GM12878 (cell line): Measurements from ENCODE around the gene RIN2. TPM values are rescaled to one million over a fixed set of nuclear protein-coding genes. Genes with fewer than 3 reads are reported as not detected.
A peak's percentile ranks its signal among the peaks of the same experiment; 100 is the strongest.

Experiments
- ATAC-seq: fragments of 200-7000 bp; cut with Tn5 transposase; 3 replicates; pipeline ENCODE4 v1.9.1; 2020; ENCODE audit warnings: mild to moderate bottlenecking, moderate library complexity
- BruUV-seq: library from RNA; stranded (reverse); fragments of 400-500 nt; replicated peaks from 2 replicates; lab custom pipeline; 2021; lab: Mats Ljungman, UMichigan
- CTCF ChIA-PET: fragments of 300-600 bp; sonication (Branson Sonifier 250); formaldehyde crosslinking; extraction: SDS; loops from one replicate; lab custom pipeline; 2021; ENCODE audit warnings: inconsistent platforms; lab: Yijun Ruan, JAX
- POLR2A ChIA-PET: fragments of 350-600 bp; formaldehyde crosslinking; extraction: SDS; loops from one replicate; lab custom pipeline; 2021; ENCODE audit warnings: inconsistent platforms; lab: Charles Lee
- RAD21 ChIA-PET: fragments of 300-600 bp; sonication (Branson Sonifier 250); formaldehyde crosslinking; loops from one replicate; lab custom pipeline; 2023; ENCODE audit warnings: antibody characterized with exemption; ENCODE audit not compliant: unreplicated experiment; lab: Charles Lee
- SMC1A ChIA-PET: fragments of 300-600 bp; sonication (Branson Sonifier 250); formaldehyde crosslinking; loops from one replicate; lab custom pipeline; 2023; ENCODE audit not compliant: unreplicated experiment, uncharacterized antibody; lab: Charles Lee
- DNase-seq: peaks from one replicate; pipeline ENCODE4 v3.0.0-alpha.2; 2011; ENCODE audit warnings: low read depth, low spot score
- FAIRE-seq: peaks from 3 replicates; lab custom pipeline; 2011; peaks lifted over from hg19 to GRCh38; lab: Jason Lieb, UNC
- H2AFZ ChIP-seq: 2 replicates; pipeline ENCODE4 v1.6.0; 2011; ENCODE audit warnings: low read depth, low read length, control low read depth; ENCODE audit not compliant: control insufficient read depth
- H3K27ac ChIP-seq: 2 replicates; pipeline ENCODE4 v1.5.1; 2011; ENCODE audit warnings: control low read depth; ENCODE audit not compliant: control insufficient read depth, insufficient read depth
- H3K27me3 ChIP-seq, 2 experiments: replicated peaks in 1 of 2; 2 replicates each; pipeline versions ENCODE4 v1.6.0 to v1.6.1; 2011; ENCODE audit warnings: low read length in 1 of 2; ENCODE audit not compliant: control insufficient read depth in 2 of 2, insufficient read depth in 2 of 2
- H3K36me3 ChIP-seq, 2 experiments: 2 replicates each; pipeline ENCODE4 v1.5.1; 2011; ENCODE audit warnings: low read length in 1 of 2; ENCODE audit not compliant: control insufficient read depth in 2 of 2, insufficient read depth in 2 of 2
- H3K4me1 ChIP-seq: 2 replicates; pipeline ENCODE4 v1.6.1; 2011; ENCODE audit warnings: mild to moderate bottlenecking, low read length, moderate library complexity, mixed read lengths; ENCODE audit not compliant: control insufficient read depth, insufficient read depth
- H3K4me2 ChIP-seq: 2 replicates; pipeline ENCODE4 v1.6.0; 2011; ENCODE audit warnings: control low read depth; ENCODE audit not compliant: control insufficient read depth, insufficient read depth
- H3K4me3 ChIP-seq: fragments of 200-600 bp; sonication (generic); 2 replicates; pipeline ENCODE4 v1.5.1; 2016
- H3K79me2 ChIP-seq: 2 replicates; pipeline ENCODE4 v1.6.0; 2011; ENCODE audit warnings: low read length; ENCODE audit not compliant: control insufficient read depth, insufficient read depth
- H3K9ac ChIP-seq: 2 replicates; pipeline ENCODE4 v1.8.0; 2011; ENCODE audit warnings: low read length, control low read depth, mixed read lengths; ENCODE audit not compliant: control insufficient read depth, insufficient read depth
- H3K9me3 ChIP-seq: replicated peaks from 3 replicates; pipeline ENCODE4 v1.5.1; 2011; ENCODE audit warnings: mild to moderate bottlenecking, low read length; ENCODE audit not compliant: control insufficient read depth, insufficient read depth
- H4K20me1 ChIP-seq: 2 replicates; pipeline ENCODE4 v1.6.0; 2011; ENCODE audit not compliant: control insufficient read depth, insufficient read depth
- EGR1 ChIP-seq, 2 experiments: IDR thresholded peaks; 1 replicate in 1 of 2; 2 replicates in 1 of 2; pipeline ENCODE4 v1.6.1; 2011 to 2012; ENCODE audit warnings: low read depth in 2 of 2, low read length in 2 of 2, borderline replicate concordance in 1 of 2, mild to moderate bottlenecking in 1 of 2, moderate library complexity in 1 of 2
- KDM1A ChIP-seq: fragments of 200-600 bp; sonication (generic); IDR thresholded peaks from 2 replicates; pipeline ENCODE4 v1.6.1; 2016; ENCODE audit warnings: borderline replicate concordance
- POLR2A ChIP-seq: IDR thresholded peaks from 2 replicates; pipeline ENCODE4 v1.6.1; 2011; ENCODE audit warnings: low read depth, mild to moderate bottlenecking, low read length
- STAT1 ChIP-seq: fragments of 450-650 bp; conservative IDR thresholded peaks from 2 replicates; pipeline ENCODE4 v1.6.1; 2014; ENCODE audit warnings: antibody characterized with exemption, mild to moderate bottlenecking
- SUPT20H ChIP-seq: IDR thresholded peaks from 2 replicates; pipeline ENCODE4 v1.6.1; 2011; ENCODE audit warnings: low read depth, mild to moderate bottlenecking, low read length, moderate library complexity, borderline replicate concordance; ENCODE audit not compliant: control insufficient read depth
- ZBED1 ChIP-seq: IDR thresholded peaks from 2 replicates; pipeline ENCODE4 v1.6.1; 2016; ENCODE audit warnings: borderline replicate concordance
- WGBS: methylation state at CpG from one replicate; pipeline ENCODE4 v1.1.6; 2016; ENCODE audit warnings: low lambda C conversion rate; ENCODE audit not compliant: insufficient replicate concordance, insufficient coverage; ENCODE audit errors: missing lambda C conversion rate; 5-methylcytosine and 5-hydroxymethylcytosine counted together
- in situ Hi-C: fragments of 300-500 bp; cut with MboI; formaldehyde crosslinking; loops from 9 replicates; pipeline ENCODE4 v1.14.3; 2018; ENCODE audit warnings: mixed read lengths
- intact Hi-C: fragments of 100-400 bp; cut with micrococcal nuclease; formaldehyde crosslinking; loops from one replicate; pipeline ENCODE4 v1.14.2; 2022; ENCODE audit not compliant: unreplicated experiment
- polyA plus RNA-seq, 11 experiments: library from polyadenylated mRNA; depleted of rRNA in 4 of 11; unstranded in 6 of 11; stranded (reverse) in 5 of 11; fragments of >200 nt; fragmentation: Nextera tagmentation in 4 of 11; fragmentation: Illumina TruSeq in 1 of 11; extraction: Ambion mirVana in 4 of 11; extraction: Trizol in 1 of 11; gene quantifications; 1 replicate in 1 of 11; 2 replicates in 10 of 11; pipeline versions ENCODE4 v1.2.1 to v1.2.3, GENCODE V29; 2011 to 2016; ENCODE audit warnings: inconsistent platforms in 2 of 11, missing spikeins in 2 of 11, low read depth in 1 of 11
- total RNA-seq, 4 experiments: library from RNA; depleted of rRNA in 3 of 4; stranded (reverse); fragments of >200 nt in 3 of 4; fragmentation: Illumina TruSeq in 1 of 4; extraction: Trizol in 1 of 4; gene quantifications; 2 replicates each; pipeline versions ENCODE4 v1.2.1 to v1.2.3, GENCODE V29; 2013 to 2021
- TF ChIP-seq, protein P1 (sequence below): IDR thresholded peaks from 2 replicates; pipeline ENCODE4 v1.6.1; 2011; ENCODE audit warnings: low read depth, low read length, improper control_type of control experiment, borderline replicate concordance
- TF ChIP-seq, protein P2 (sequence below): IDR thresholded peaks from 2 replicates; pipeline ENCODE4 v1.6.1; 2011; ENCODE audit warnings: mild to moderate bottlenecking, low read depth, low read length, moderate library complexity; ENCODE audit not compliant: insufficient replicate concordance
- TF ChIP-seq, protein P3 (sequence below): fragments of 450-650 bp; IDR thresholded peaks from 2 replicates; pipeline ENCODE4 v1.6.1; 2017; ENCODE audit warnings: low read depth, mild to moderate bottlenecking, moderate library complexity
- TF ChIP-seq, protein P4 (sequence below): fragments of 450-650 bp; IDR thresholded peaks from 2 replicates; pipeline ENCODE4 v1.6.1; 2017; ENCODE audit warnings: mild to moderate bottlenecking, moderate library complexity

Gene RIN2
- total and polyA plus RNA-seq, 10 of the 15 experiments (the other 5 are each of a cell fraction or from before 2014, with no cell fraction given), result 0.68 to 8.5 (median 4.5) TPM

DNA sequence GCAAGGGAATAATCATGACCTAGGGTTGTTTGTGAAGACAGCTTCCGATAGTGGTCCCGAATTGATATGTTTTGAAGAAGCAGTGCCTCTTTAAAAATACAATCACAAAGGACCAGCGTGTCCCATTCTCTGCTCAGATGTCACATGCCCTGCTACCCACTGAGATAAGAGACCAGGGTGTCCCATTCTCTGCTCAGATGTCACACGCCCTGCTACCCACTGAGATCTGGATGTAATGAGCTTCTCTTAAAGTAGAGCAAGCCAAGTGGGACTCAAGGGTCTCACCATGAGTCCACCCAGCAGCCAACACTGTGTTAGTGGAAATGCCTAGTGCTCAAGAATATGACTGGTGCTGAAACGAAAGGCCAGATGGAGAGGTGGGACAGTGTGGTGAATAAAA lies 22.2 kb downstream of the RIN2 start:
- CTCF ChIA-PET, result interaction anchor here (0.7 to 2.5 kb wide), 20 partner anchors 8 to 238 kb away, joined by 3 to 12 read pairs (median 3); partner anchors contain the start of gene RIN2

More for the DNA sequence above, 22.2 kb downstream of the RIN2 start:
- in situ Hi-C loops (loop anchor here (5.0 kb wide), 1 partner anchor 217 kb away; no protein-coding TSS in a partner anchor), intact Hi-C loops (loop anchor here (10.0 kb wide), 1 partner anchor 105 kb away; no protein-coding TSS in a partner anchor)
- no peak overlapping the region for H3K9ac ChIP-seq
- POLR2A ChIA-PET, result interaction anchor here (0.6 to 1.6 kb wide), 3 partner anchors 8 to 228 kb away, joined by 3 to 5 read pairs (median 3); no protein-coding TSS in a partner anchor
- SMC1A ChIA-PET, result interaction anchor here (0.6 to 2.8 kb wide), 27 partner anchors 9 to 272 kb away, joined by 3 to 22 read pairs (median 4); partner anchors contain the start of genes CFAP61 and CRNKL1
- H3K4me1 ChIP-seq, result peaks cover 12% of the 10 kb centered on the region; the same call in 1 of the 2 replicates
- peak overlapping the region; percentile 28; the same call in 1 of the 2 replicates for H3K4me2 ChIP-seq
- no peak for FAIRE-seq
- TF ChIP-seq, protein P1, sequence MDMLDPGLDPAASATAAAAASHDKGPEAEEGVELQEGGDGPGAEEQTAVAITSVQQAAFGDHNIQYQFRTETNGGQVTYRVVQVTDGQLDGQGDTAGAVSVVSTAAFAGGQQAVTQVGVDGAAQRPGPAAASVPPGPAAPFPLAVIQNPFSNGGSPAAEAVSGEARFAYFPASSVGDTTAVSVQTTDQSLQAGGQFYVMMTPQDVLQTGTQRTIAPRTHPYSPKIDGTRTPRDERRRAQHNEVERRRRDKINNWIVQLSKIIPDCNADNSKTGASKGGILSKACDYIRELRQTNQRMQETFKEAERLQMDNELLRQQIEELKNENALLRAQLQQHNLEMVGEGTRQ, result no peak
- TF ChIP-seq SUPT20H, result no peak
- no peak for TF ChIP-seq STAT1
- no peak for TF ChIP-seq KDM1A
- TF ChIP-seq EGR1 (IDR thresholded peaks at IDR 0.05; ENCODE audit: borderline replicate concordance in 1 of 2, low read depth in 2 of 2, low read length in 2 of 2), result no peak
- no peak for TF ChIP-seq ZBED1
- TF ChIP-seq, protein P2, sequence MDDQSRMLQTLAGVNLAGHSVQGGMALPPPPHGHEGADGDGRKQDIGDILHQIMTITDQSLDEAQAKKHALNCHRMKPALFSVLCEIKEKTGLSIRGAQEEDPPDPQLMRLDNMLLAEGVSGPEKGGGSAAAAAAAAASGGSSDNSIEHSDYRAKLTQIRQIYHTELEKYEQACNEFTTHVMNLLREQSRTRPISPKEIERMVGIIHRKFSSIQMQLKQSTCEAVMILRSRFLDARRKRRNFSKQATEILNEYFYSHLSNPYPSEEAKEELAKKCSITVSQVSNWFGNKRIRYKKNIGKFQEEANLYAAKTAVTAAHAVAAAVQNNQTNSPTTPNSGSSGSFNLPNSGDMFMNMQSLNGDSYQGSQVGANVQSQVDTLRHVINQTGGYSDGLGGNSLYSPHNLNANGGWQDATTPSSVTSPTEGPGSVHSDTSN, result no peak
- TF ChIP-seq, protein P3, sequence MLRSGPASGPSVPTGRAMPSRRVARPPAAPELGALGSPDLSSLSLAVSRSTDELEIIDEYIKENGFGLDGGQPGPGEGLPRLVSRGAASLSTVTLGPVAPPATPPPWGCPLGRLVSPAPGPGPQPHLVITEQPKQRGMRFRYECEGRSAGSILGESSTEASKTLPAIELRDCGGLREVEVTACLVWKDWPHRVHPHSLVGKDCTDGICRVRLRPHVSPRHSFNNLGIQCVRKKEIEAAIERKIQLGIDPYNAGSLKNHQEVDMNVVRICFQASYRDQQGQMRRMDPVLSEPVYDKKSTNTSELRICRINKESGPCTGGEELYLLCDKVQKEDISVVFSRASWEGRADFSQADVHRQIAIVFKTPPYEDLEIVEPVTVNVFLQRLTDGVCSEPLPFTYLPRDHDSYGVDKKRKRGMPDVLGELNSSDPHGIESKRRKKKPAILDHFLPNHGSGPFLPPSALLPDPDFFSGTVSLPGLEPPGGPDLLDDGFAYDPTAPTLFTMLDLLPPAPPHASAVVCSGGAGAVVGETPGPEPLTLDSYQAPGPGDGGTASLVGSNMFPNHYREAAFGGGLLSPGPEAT, result no peak
- no peak for TF ChIP-seq POLR2A
- TF ChIP-seq, protein P4, sequence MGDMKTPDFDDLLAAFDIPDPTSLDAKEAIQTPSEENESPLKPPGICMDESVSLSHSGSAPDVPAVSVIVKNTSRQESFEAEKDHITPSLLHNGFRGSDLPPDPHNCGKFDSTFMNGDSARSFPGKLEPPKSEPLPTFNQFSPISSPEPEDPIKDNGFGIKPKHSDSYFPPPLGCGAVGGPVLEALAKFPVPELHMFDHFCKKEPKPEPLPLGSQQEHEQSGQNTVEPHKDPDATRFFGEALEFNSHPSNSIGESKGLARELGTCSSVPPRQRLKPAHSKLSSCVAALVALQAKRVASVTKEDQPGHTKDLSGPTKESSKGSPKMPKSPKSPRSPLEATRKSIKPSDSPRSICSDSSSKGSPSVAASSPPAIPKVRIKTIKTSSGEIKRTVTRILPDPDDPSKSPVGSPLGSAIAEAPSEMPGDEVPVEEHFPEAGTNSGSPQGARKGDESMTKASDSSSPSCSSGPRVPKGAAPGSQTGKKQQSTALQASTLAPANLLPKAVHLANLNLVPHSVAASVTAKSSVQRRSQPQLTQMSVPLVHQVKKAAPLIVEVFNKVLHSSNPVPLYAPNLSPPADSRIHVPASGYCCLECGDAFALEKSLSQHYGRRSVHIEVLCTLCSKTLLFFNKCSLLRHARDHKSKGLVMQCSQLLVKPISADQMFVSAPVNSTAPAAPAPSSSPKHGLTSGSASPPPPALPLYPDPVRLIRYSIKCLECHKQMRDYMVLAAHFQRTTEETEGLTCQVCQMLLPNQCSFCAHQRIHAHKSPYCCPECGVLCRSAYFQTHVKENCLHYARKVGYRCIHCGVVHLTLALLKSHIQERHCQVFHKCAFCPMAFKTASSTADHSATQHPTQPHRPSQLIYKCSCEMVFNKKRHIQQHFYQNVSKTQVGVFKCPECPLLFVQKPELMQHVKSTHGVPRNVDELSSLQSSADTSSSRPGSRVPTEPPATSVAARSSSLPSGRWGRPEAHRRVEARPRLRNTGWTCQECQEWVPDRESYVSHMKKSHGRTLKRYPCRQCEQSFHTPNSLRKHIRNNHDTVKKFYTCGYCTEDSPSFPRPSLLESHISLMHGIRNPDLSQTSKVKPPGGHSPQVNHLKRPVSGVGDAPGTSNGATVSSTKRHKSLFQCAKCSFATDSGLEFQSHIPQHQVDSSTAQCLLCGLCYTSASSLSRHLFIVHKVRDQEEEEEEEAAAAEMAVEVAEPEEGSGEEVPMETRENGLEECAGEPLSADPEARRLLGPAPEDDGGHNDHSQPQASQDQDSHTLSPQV, result no peak
- BruUV-seq, result no TSS peak
- H3K27me3 ChIP-seq, result no peaks in the 10 kb centered on the region; a peak in 1 of 4 replicates
- no peak overlapping the region for H2AFZ ChIP-seq
- H3K27ac ChIP-seq, result no peak overlapping the region
- RAD21 ChIA-PET, result interaction anchor here (0.5 to 2.7 kb wide), 12 partner anchors 10 to 222 kb away, joined by 3 to 20 read pairs (median 6); partner anchors contain the start of gene RIN2
- H3K79me2 ChIP-seq, result no peaks in the 10 kb centered on the region
- peak; percentile 9 for ATAC-seq
- H3K9me3 ChIP-seq, result no peaks in the 10 kb centered on the region; the same call in 2 of the 3 replicates
- 18% methylated on average over 5 of the region's 5 CpGs for WGBS
- H4K20me1 ChIP-seq, result no peaks in the 10 kb centered on the region
- H3K4me3 ChIP-seq, result no peak overlapping the region
- no peak for DNase-seq
- no peaks in the 10 kb centered on the region for H3K36me3 ChIP-seq
